GM18511 (cell line): ENCODE results near the gene ARFGAP3.
"Not testable (repeated sequence)": the region's sequence is repeated elsewhere in the genome, so short reads cannot be mapped to it uniquely, and the experiment has no call there.

Experiments used
- ATAC-seq: cut with Tn5 transposase; IDR thresholded peaks from one replicate; pipeline ENCODE4 v1.9.1; 2021; ENCODE audit warnings: mild to moderate bottlenecking, moderate library complexity; ENCODE audit not compliant: unreplicated experiment

The ARFGAP3 gene

GRCh38 chr22:42799061-42799460 lies 58.0 kb downstream of the ARFGAP3 start:
- ATAC-seq: no peak

- no peak for ATAC-seq
Measured at GRCh38 chr22:42797011-42797410, 60.1 kb downstream of the ARFGAP3 start.

GRCh38 chr22:42796081-42796480 lies 61.0 kb downstream of the ARFGAP3 start:
- ATAC-seq: no peak

- ATAC-seq: no peak
Measured at GRCh38 chr22:42794551-42795510, 62.2 kb downstream of the ARFGAP3 start.

GRCh38 chr22:42793848-42794405 lies 63.1 kb downstream of the ARFGAP3 start:
- no peak for ATAC-seq

GRCh38 chr22:42792909-42793847 lies 63.9 kb downstream of the ARFGAP3 start:
- no peak for ATAC-seq

- ATAC-seq: no peak
Measured at GRCh38 chr22:42792453-42792908, 64.6 kb downstream of the ARFGAP3 start.

- ATAC-seq: no peak
Measured at GRCh38 chr22:42791721-42792452, 65.2 kb downstream of the ARFGAP3 start.

- ATAC-seq: no peak
Measured at GRCh38 chr22:42788466-42788865, 68.6 kb downstream of the ARFGAP3 start.

- ATAC-seq: no peak
Measured at GRCh38 chr22:42788021-42788420, 69.1 kb downstream of the ARFGAP3 start.

- no peak for ATAC-seq
Measured at GRCh38 chr22:42787357-42787736, 69.7 kb downstream of the ARFGAP3 start.

- ATAC-seq: no peak
Measured at GRCh38 chr22:42786606-42787356, 70.3 kb downstream of the ARFGAP3 start.

GRCh38 chr22:42785706-42786499 lies 71.2 kb downstream of the ARFGAP3 start:
- no peak for ATAC-seq

GRCh38 chr22:42782306-42782705 lies 74.8 kb downstream of the ARFGAP3 start:
- ATAC-seq: not testable (repeated sequence)

- ATAC-seq: no peak
Measured at GRCh38 chr22:42780070-42780540, 77.0 kb downstream of the ARFGAP3 start.

- ATAC-seq: no peak
Measured at GRCh38 chr22:42777126-42777525, 79.9 kb downstream of the ARFGAP3 start.

- ATAC-seq: no peak
Measured at GRCh38 chr22:42773167-42773566, 83.9 kb downstream of the ARFGAP3 start.

GRCh38 chr22:42772647-42773046 lies 84.4 kb downstream of the ARFGAP3 start:
- ATAC-seq: no peak
